Measurements from ENCODE around the gene ANXA5.

ANXA5 gene

DNA sequence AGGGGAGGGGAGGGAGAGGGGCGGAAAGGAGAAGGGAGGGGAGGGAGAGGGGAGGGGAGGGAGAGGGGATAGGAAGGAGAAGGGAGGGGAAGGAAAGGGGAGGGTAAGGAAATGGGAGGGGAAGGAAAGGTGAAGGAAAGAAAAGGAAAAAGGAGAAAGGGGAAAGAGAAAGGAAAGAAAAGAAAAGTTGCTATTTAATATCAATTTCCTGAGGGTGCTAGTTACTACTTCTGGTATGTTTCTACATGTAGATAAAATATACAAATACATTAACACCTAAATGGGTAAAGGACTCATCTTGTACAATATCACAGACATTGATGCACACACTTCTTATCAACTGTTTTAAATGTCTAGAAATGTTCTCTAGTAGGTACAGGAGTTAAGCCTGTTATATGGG, 22.6 kb downstream of the ANXA5 start:
- Histone ChIP-seq H3K36me3 (replicated peaks in 1 of 2; ENCODE audit: control insufficient read depth in 2 of 2, insufficient read depth in 2 of 2, low read length in 2 of 2) (peaks cover 13 to 93% of the 10 kb centered on the region in 2 donors), H3K79me1 (ENCODE audit: low read depth, low read length) (no peaks in the 10 kb centered on the region), H2BK5ac (ENCODE audit: low read length) (no peak overlapping the region), H3K14ac (ENCODE audit: low read length) (no peak overlapping the region), H3K9me3 (replicated peaks in 1 of 2; ENCODE audit: control insufficient read depth in 2 of 2, insufficient read depth in 1 of 2, low read depth in 1 of 2, low read length in 2 of 2) (no peaks in the 10 kb centered on the region), H3K23ac (ENCODE audit: low read depth, low read length, poor library complexity) (no peak overlapping the region), H2BK15ac (ENCODE audit: low read length) (no peak overlapping the region), H3K27me3 (ENCODE audit: control insufficient read depth in 3 of 3, insufficient read depth in 3 of 3, low read depth in 1 of 3, low read length in 3 of 3) (no peaks in the 10 kb centered on the region), H3K27ac (replicated peaks; ENCODE audit: low read length) (no peak overlapping the region), H3K4me3 (ENCODE audit: low read length in 2 of 2) (no peak overlapping the region), H3K4ac (ENCODE audit: low read length) (no peak overlapping the region), H2AFZ (ENCODE audit: low read length) (no peak overlapping the region), H3K9ac (ENCODE audit: low read depth, low read length, poor library complexity) (no peak overlapping the region), H2BK120ac (ENCODE audit: low read depth, low read length) (no peak overlapping the region), H2BK12ac (ENCODE audit: low read length) (no peak overlapping the region), H3K18ac (ENCODE audit: low read length) (no peak overlapping the region), H3K4me2 (ENCODE audit: insufficient read depth, low read length, poor library complexity, severe bottlenecking) (no peak overlapping the region), H3K4me1 (ENCODE audit: control insufficient read depth in 2 of 2, insufficient read depth in 1 of 2, low read depth in 1 of 2, low read length in 2 of 2) (no peaks in the 10 kb centered on the region), H4K91ac (ENCODE audit: low read depth, low read length, poor library complexity) (no peak overlapping the region), H2AK5ac (ENCODE audit: low read depth, low read length) (no peak overlapping the region), H4K8ac (ENCODE audit: low read depth, low read length) (no peak overlapping the region)
- WGBS, 2 donors (ENCODE audit: extremely low coverage in 2 of 2, insufficient read length in 2 of 2, insufficient replicate concordance in 1 of 2): no CpG with 5 or more reads among the region's 1 CpG
- no peak for DNase-seq (ENCODE audit: low spot score)

DNA sequence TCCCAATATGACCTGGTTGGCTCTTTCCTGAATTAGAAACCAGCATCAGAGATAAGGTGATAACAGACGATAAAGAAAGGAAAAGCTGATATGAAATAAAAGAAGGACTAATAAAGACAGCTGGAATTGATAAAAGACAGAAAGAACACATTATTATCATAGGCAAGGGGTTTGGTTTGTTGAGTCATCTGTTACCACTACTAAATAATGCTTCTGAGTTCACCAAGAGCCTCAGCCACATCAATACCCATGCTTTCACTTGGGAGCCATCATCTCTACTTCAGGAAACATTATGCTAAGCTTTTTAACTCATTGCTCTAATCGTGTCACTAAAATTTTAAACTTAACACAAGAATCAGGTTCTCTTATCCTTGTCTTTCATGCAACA, 27.6 kb downstream of the ANXA5 start:
- no peaks in the 10 kb centered on the region for H3K27me3 ChIP-seq (ENCODE audit: control insufficient read depth in 3 of 3, insufficient read depth in 3 of 3, low read depth in 1 of 3, low read length in 3 of 3)
- H3K4me2 ChIP-seq (ENCODE audit: insufficient read depth, low read length, poor library complexity, severe bottlenecking): no peak overlapping the region
- H3K4ac ChIP-seq (ENCODE audit: low read length): no peak overlapping the region
- WGBS, 2 donors (ENCODE audit: extremely low coverage in 2 of 2, insufficient read length in 2 of 2, insufficient replicate concordance in 1 of 2): no CpG with 5 or more reads among the region's 2 CpGs
- no peak overlapping the region for H4K91ac ChIP-seq (ENCODE audit: low read depth, low read length, poor library complexity)
- H3K14ac ChIP-seq (ENCODE audit: low read length): no peak overlapping the region
- H2AFZ ChIP-seq (ENCODE audit: low read length): no peak overlapping the region
- H3K9me3 ChIP-seq (replicated peaks in 1 of 2; ENCODE audit: control insufficient read depth in 2 of 2, insufficient read depth in 1 of 2, low read depth in 1 of 2, low read length in 2 of 2): no peaks in the 10 kb centered on the region
- DNase-seq (ENCODE audit: low spot score): no peak
- no peak overlapping the region for H3K4me3 ChIP-seq (ENCODE audit: low read length in 2 of 2)
- no peak overlapping the region for H2AK5ac ChIP-seq (ENCODE audit: low read depth, low read length)
- H3K36me3 ChIP-seq (replicated peaks in 1 of 2; ENCODE audit: control insufficient read depth in 2 of 2, insufficient read depth in 2 of 2, low read length in 2 of 2): peaks cover 16 to 76% of the 10 kb centered on the region in 2 donors
- no peak overlapping the region for H3K9ac ChIP-seq (ENCODE audit: low read depth, low read length, poor library complexity)
- H3K27ac ChIP-seq (replicated peaks; ENCODE audit: low read length): no peak overlapping the region
- no peak overlapping the region for H3K18ac ChIP-seq (ENCODE audit: low read length)
- H3K23ac ChIP-seq (ENCODE audit: low read depth, low read length, poor library complexity): no peak overlapping the region
- H3K79me1 ChIP-seq (ENCODE audit: low read depth, low read length): no peaks in the 10 kb centered on the region
- no peak overlapping the region for H2BK12ac ChIP-seq (ENCODE audit: low read length)
- H4K8ac ChIP-seq (ENCODE audit: low read depth, low read length): no peak overlapping the region
- H3K4me1 ChIP-seq (ENCODE audit: control insufficient read depth in 2 of 2, insufficient read depth in 1 of 2, low read depth in 1 of 2, low read length in 2 of 2): no peaks in the 10 kb centered on the region
- H2BK5ac ChIP-seq (ENCODE audit: low read length): no peak overlapping the region
- H2BK15ac ChIP-seq (ENCODE audit: low read length): no peak overlapping the region
- H2BK120ac ChIP-seq (ENCODE audit: low read depth, low read length): no peak overlapping the region

DNA sequence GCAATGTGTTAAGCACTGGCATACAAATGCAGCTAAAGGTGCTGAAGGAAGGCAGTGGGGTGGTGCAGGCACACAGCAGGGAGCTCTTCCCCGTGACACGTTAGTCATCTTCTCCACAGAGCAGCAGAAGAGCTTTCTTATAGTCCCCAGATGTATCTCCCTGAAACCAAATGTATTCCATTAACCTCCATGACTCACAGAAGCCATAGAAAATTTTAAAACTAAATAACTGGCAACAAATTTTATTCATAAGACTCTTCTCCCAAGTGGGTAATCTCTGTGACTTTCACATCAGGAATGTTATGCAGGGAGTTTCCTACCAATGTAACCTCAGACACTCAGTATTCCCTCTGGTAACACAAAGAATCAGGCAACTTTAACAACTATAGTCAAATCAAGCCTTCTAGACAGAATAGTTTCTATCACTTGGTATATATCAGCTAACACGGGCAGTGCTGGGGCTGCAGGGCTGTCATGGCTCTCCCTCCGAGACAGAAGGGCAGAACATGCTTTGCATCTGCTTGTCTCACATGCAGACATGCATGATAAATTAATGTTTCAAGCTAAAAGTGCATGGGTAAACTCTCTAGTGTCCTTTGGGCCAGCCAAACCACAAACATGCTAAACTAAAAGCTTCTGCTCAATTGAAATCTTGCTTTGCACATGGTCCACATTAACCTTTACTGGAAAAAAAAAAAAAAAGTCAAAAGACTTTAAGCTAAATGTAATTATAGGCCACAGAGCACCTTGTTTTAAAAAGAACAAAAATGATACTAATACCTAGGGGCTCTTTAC, 28.2 kb downstream of the ANXA5 start:
- no peaks in the 10 kb centered on the region for H3K27me3 ChIP-seq (ENCODE audit: control insufficient read depth in 3 of 3, insufficient read depth in 3 of 3, low read depth in 1 of 3, low read length in 3 of 3)
- H3K4me1 ChIP-seq (ENCODE audit: control insufficient read depth in 2 of 2, insufficient read depth in 1 of 2, low read depth in 1 of 2, low read length in 2 of 2): no peaks in the 10 kb centered on the region
- no peak overlapping the region for H2AFZ ChIP-seq (ENCODE audit: low read length)
- H3K4ac ChIP-seq (ENCODE audit: low read length): no peak overlapping the region
- H3K27ac ChIP-seq (replicated peaks; ENCODE audit: low read length): no peak overlapping the region
- H2BK15ac ChIP-seq (ENCODE audit: low read length): no peak overlapping the region
- H3K4me2 ChIP-seq (ENCODE audit: insufficient read depth, low read length, poor library complexity, severe bottlenecking): no peak overlapping the region
- H3K18ac ChIP-seq (ENCODE audit: low read length): no peak overlapping the region
- no peak overlapping the region for H4K91ac ChIP-seq (ENCODE audit: low read depth, low read length, poor library complexity)
- H2BK12ac ChIP-seq (ENCODE audit: low read length): no peak overlapping the region
- no peaks in the 10 kb centered on the region for H3K79me1 ChIP-seq (ENCODE audit: low read depth, low read length)
- no peak overlapping the region for H2BK5ac ChIP-seq (ENCODE audit: low read length)
- no peak overlapping the region for H2BK120ac ChIP-seq (ENCODE audit: low read depth, low read length)
- H3K9me3 ChIP-seq (replicated peaks in 1 of 2; ENCODE audit: control insufficient read depth in 2 of 2, insufficient read depth in 1 of 2, low read depth in 1 of 2, low read length in 2 of 2): no peaks in the 10 kb centered on the region
- no peak overlapping the region for H3K14ac ChIP-seq (ENCODE audit: low read length)
- peaks cover 16 to 76% of the 10 kb centered on the region in 2 donors for H3K36me3 ChIP-seq (replicated peaks in 1 of 2; ENCODE audit: control insufficient read depth in 2 of 2, insufficient read depth in 2 of 2, low read length in 2 of 2)
- no peak overlapping the region for H2AK5ac ChIP-seq (ENCODE audit: low read depth, low read length)
- no peak overlapping the region for H4K8ac ChIP-seq (ENCODE audit: low read depth, low read length)
- no peak overlapping the region for H3K4me3 ChIP-seq (ENCODE audit: low read length in 2 of 2)
- no peak overlapping the region for H3K9ac ChIP-seq (ENCODE audit: low read depth, low read length, poor library complexity)
- H3K23ac ChIP-seq (ENCODE audit: low read depth, low read length, poor library complexity): no peak overlapping the region
- DNase-seq (ENCODE audit: low spot score): no peak
- WGBS, 2 donors (ENCODE audit: extremely low coverage in 2 of 2, insufficient read length in 2 of 2, insufficient replicate concordance in 1 of 2): no CpG with 5 or more reads among the region's 4 CpGs

DNA sequence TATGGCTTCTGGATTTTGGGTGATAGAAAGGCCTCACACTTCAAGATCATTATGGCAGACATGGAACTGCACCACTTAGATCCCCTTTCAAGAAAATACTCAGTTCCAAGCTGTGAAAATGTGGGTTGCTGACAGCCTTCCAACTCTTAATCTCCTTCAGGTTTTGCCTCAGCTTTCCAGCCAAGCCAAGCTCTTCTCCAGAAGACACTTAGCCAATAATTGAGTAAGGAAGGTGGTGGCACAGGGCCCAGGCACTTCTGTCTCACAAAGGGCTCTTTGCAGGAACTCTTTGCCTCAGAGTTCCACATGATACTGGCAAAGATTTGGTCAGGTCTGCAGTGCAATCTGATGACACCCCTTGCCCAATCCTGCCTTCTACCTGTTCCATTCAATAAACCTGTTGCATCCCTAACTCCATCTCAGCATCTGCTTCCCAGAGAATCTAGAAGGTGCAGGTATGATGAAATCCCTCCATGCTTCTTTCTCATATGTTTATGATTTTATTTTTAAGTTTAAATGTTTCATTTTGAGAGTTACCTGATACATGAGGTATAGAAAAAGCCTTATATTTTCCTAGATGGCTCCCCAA, 30.6 kb downstream of the ANXA5 start:
- H3K27me3 ChIP-seq (ENCODE audit: control insufficient read depth in 3 of 3, insufficient read depth in 3 of 3, low read depth in 1 of 3, low read length in 3 of 3): no peaks in the 10 kb centered on the region
- no peak overlapping the region for H3K23ac ChIP-seq (ENCODE audit: low read depth, low read length, poor library complexity)
- DNase-seq (ENCODE audit: low spot score): no peak
- H3K4me2 ChIP-seq (ENCODE audit: insufficient read depth, low read length, poor library complexity, severe bottlenecking): no peak overlapping the region
- H4K91ac ChIP-seq (ENCODE audit: low read depth, low read length, poor library complexity): no peak overlapping the region
- no peak overlapping the region for H3K9ac ChIP-seq (ENCODE audit: low read depth, low read length, poor library complexity)
- no peak overlapping the region for H2BK15ac ChIP-seq (ENCODE audit: low read length)
- H3K79me1 ChIP-seq (ENCODE audit: low read depth, low read length): no peaks in the 10 kb centered on the region
- no peak overlapping the region for H3K27ac ChIP-seq (replicated peaks; ENCODE audit: low read length)
- H2AK5ac ChIP-seq (ENCODE audit: low read depth, low read length): no peak overlapping the region
- no peak overlapping the region for H3K4ac ChIP-seq (ENCODE audit: low read length)
- no peak overlapping the region for H3K14ac ChIP-seq (ENCODE audit: low read length)
- H3K4me3 ChIP-seq (ENCODE audit: low read length in 2 of 2): no peak overlapping the region
- no peaks in the 10 kb centered on the region for H3K9me3 ChIP-seq (replicated peaks in 1 of 2; ENCODE audit: control insufficient read depth in 2 of 2, insufficient read depth in 1 of 2, low read depth in 1 of 2, low read length in 2 of 2)
- H3K36me3 ChIP-seq (replicated peaks in 1 of 2; ENCODE audit: control insufficient read depth in 2 of 2, insufficient read depth in 2 of 2, low read length in 2 of 2): peaks cover 11 to 54% of the 10 kb centered on the region in 2 donors
- no peak overlapping the region for H2BK120ac ChIP-seq (ENCODE audit: low read depth, low read length)
- no peak overlapping the region for H2AFZ ChIP-seq (ENCODE audit: low read length)
- H2BK5ac ChIP-seq (ENCODE audit: low read length): no peak overlapping the region
- H2BK12ac ChIP-seq (ENCODE audit: low read length): no peak overlapping the region
- H3K4me1 ChIP-seq (ENCODE audit: control insufficient read depth in 2 of 2, insufficient read depth in 1 of 2, low read depth in 1 of 2, low read length in 2 of 2): no peaks in the 10 kb centered on the region
- no peak overlapping the region for H4K8ac ChIP-seq (ENCODE audit: low read depth, low read length)
- H3K18ac ChIP-seq (ENCODE audit: low read length): no peak overlapping the region

All from neuronal stem cell (in vitro differentiated cells).